GM19023 (cell line): ENCODE results near the gene ZNF574.

Experiments
- ATAC-seq: cut with Tn5 transposase; IDR thresholded peaks from one replicate; pipeline ENCODE4 v1.9.1; 2021; ENCODE audit warnings: mild to moderate bottlenecking, moderate library complexity; ENCODE audit not compliant: unreplicated experiment

ZNF574 gene

DNA sequence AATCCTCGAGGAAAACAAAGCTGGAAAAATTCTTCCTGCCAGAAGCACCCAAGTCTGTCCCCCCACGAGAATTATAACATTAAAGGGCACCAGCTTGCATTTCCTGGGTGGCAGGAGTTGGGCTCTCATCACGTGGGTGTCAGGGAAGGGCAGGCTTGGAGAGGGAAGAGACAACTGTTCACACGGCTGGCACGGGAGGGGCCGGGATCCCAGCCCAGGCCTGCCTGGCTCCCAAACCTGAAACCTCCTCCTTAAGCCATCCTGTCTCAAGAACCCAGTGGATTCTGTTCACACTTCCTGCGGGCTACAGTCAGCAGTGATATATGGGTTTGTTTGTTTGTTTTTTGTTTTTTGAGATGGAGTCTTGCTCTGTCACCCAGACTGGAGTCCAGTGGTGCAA, 18.1 kb upstream of the ZNF574 start:
- ATAC-seq: no peak

DNA sequence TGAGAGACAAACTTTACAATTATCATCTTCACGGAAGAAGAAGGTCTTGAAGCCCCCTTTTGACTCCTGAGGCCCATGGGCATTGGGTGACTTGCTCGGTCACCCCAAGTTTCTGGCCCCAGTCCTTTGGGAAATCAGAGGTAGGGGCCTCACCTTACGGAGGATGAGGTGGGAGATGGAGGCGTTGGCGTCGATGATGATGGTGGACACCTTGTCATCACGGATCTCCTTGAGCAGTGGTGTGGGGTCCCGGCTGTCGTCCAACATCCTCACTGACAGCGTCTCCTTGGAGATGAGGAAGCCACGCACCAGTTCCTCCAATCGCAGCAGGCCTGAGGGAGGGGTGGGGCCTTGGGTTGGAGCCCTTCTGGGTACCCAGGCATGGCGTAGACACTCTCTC, 16.8 kb upstream of the ZNF574 start:
- no peak for ATAC-seq

DNA sequence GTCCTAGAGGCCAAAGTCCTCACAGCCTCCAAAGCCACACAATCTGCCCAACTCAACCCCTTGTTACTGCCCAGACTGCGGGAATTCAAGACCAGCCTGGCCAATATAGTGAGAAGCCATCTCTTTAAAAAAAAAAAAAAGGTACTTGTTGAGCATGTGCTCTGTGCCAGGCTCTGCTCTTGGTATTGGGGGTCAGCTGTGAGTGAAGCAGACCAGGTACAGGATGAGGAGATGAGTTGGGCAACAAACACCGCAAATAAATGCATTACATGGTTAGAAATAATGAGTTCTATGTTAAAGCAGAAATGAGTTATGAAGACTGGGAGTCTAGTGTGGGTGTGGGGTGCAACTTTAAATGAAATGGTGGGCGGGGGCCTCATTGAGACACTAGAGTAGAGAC, 15.8 kb upstream of the ZNF574 start:
- no peak for ATAC-seq

DNA sequence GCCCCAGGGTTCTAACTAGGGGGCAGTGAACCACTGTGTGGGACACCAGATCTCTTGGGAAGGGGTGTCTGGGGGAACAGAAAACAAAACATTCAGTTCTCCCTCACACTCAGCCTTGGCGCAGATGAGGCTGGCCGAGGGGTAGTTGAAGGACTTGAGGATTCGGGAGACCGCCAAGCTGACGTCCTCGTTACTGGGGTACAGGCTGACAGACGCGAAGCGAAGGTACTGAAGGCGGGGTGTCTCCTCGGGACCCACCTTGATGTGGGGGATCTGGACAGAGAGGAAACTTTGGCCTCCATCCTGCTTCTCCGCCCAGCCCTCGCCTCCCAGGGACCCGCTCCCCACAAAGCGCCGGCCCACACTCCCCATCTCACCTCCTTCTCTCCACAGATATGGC, 13.6 kb upstream of the ZNF574 start:
- ATAC-seq: no peak

DNA sequence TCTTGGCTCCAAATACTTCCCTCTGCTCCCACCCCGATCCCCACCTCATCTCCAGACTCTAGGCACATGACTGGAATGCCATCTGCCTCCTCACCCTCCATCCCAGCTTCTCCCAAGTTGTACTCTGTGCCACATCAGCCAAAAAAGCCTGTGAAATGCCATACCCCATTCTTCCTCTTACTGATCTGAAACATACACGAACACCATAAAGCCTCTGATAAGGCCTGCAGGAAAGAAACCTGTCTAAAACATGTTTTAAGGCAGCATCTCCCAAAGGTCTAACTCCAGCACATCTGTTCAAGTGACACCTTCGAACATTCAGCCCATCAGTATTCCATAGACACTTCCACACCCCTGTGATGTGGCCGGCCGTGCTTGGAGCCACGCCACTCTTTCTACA, 11.5 kb upstream of the ZNF574 start:
- no peak for ATAC-seq

DNA sequence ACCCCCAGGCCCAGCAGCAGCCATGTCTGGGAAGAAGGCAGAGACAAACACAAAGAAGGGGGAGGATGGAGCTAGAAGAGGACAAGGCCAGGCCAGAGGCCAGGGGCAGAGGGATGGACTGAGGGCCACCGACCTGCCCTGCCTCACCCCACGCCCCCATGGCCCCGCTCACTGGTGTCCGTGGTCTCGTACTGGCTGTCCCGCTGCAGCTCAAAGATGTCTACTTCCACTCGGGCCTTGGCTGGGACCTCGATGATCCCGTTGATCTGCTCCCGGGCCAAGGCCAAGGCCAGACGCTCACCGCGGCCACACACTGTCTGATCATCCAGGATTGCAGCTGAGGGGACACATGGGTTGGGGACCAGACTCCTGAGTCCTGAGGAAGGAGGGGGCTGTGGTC, 10.9 kb upstream of the ZNF574 start:
- no peak for ATAC-seq

DNA sequence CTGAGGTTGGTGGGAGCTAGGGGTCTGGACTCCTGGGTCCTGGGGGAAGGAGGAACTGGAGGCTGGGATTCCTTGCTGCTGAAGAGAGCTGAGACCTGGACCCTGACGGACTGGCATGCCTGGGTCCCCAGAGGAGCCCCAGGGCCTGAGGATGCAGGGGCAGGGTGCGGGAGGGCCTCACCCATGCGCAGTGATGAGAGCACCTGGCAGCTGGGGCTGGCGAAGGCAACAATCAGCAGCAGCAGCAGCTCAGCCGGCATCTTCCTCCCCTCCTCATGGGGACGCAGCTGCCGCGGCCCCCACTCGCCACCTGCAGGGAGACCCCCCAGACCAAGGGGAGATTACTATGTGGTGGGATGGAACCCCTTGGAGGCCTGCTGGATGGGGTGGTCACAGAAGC, 10.5 kb upstream of the ZNF574 start:
- ATAC-seq: no peak

DNA sequence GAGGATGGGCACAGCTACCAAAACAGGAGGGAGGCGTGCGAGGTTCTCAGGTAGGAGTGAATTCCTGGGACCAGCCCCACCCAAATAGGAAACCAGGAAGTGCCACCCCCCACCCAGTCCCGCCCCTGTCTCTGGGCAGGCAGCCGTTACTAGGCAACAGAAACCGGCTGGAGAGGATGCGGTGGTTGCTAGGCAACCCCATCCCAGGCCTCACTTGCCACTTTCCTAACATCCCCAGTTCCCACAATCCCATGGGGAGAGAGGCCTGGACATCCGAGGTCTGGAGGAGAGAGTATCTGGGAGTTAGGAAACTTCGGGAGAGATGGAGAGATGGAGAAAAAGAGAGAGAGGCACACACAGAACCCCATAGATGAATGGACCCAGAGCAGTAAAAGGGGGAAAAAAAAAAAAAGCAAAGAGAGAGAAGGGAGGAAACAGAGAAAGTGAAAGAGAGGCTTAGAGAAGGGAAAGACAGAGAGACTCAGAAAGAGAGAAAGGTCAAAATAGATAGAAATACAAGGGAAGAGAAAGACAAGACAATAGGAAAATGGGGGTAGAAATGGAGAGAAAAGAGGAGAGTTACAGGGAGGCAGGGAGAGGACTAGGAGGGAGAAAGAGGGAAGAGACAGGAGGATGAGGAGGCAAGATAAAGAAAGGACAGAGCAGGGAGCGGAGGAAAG, 9.8 kb upstream of the ZNF574 start:
- no peak for ATAC-seq

DNA sequence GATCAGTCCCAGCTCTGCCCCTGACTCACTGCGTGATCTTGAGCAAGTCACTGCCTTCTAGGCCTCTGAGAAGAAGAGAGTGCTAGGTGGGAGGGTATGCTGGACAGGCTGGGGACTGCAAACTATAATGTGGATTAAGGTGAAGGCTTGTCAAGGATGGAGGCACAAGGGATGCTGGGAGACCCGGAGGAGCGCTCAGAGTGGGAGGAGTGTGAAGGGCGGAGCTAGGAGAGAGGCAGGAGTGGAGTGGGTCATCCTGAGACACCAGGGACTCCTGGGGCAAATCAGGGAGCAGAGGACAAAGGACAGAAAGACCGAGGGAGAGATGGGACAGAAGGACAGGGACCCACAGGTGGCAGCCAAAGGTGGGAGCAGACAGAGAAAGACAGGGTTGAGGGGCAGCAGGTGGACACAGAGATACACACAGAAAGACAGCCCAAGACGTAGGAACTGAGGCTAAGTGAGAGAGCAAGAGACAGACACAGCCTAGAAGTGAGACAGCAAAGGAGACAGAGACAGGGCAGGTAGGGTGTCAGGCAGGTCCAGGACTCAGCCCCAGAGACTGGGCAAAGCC, 8.6 kb upstream of the ZNF574 start:
- ATAC-seq: no peak

DNA sequence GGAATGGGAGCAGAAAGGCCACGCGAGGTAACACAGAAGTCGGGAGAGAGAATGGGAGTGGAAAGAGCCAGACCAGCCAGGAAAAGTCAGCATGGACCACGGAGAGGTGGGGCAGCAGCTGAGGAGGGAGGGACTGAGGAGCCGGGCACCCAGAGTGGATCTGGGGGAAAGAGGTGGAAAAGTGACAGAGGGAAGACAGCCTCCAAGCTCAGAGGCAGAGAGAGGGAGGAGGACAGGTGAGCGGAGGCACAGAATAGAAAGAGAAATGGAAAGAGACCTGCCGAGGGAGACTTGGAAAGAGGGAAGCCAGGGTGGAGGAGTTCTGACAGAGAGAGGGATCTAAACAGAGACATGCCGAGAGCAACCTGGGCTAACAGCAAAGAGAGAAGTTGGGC, 7.6 kb upstream of the ZNF574 start:
- ATAC-seq: no peak

DNA sequence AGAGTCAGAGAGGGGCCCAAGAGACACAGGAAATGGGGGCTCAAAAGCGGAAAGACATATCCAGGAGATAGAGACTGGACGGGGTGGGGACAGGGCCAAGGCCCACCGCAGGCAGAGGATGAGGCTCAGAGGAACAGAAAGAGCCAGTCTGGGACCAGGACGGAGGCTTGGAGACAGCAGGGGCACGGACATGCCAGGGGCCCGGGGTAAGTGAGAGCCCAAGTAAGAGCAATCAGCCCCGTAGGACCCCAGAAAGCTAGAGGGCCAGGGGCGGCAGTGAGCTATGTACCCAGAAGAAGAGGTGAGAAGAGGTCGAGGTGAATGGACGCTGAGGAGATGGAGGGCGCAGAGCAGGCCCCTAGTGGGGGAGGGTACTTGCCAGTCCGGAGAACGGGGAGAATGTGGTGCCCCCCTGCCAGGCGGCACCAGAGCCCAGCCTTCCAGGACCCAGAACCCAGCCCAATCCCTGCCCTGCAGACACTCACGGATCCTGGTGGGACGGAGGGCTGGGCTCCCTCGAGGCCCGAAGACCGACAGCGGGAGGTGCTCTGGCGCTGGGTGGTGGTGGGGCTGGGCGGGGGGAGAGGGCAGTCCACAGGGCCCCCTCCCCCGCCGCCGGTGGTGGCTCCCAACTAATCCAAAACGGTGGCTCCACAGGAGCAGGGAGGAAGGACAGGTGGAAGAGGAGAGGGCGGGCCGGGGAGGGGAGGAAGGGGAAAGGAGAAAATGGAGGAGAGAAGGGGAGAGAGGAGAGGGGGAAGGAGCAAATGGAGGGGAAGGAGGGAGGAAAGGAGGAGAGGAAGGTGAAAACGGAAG, 7.0 kb upstream of the ZNF574 start:
- no peak for ATAC-seq

DNA sequence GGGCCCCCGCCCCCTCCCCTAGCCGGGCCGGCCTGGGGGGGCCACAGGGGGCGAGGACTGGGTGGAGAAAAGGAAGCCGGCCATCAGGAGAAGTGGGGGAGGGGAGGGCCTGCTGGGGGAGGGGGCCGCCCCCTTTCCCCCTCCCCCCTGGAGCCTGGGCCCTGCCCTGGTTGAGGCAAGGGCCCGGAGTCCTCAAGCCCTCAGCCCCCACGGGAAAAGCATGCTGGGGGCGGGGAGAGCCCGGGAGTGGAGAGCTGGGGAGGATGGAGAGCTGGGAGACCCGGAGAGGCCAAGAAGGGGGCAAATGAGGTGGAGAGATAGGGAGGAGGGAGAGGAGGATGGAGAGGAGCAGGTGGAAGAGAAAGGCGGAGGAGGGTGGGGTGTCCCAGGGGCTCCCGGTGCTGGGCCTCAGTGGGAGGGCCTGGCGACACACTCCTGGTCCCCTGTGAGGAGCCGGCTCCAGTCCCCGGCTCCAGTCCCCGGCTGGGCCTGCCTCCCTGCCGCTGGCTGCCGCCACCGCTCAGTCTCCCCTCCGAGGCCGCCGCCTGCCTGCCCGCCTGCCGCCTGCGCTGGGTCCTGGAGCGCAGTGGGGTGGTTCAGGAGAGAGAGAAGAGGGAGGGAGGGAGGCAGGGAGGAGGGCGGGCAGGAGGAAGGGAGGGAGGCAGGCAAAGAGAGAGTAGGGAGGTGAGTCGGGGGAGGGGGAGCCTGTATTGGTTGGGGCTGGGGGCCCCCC, 6.2 kb upstream of the ZNF574 start, which contains the start of gene GRIK5:
Gene GRIK5, minus strand, starts transcription at position 588 of the 733 bp plus-strand sequence. CDS start 4,436 bp downstream, outside the sequence.
- ATAC-seq: no peak

DNA sequence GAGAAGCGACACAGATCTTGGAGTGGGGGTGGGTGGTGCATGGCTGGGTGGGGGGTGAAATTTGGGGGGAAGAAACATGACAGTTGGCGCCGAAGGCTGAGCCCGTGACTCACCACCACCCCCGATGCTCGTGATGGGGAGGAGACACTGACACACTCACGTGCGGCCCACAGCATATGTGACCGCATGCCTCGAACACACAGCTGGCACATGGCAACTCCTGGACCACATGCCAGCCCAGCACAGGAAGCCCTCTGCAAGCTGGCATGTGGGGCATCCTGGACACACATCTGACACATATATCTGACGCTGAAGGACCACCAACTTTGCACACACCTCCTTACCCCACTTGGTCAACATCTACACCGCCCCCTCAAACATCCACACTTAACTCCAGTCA, 4.7 kb upstream of the ZNF574 start:
- ATAC-seq: no peak

DNA sequence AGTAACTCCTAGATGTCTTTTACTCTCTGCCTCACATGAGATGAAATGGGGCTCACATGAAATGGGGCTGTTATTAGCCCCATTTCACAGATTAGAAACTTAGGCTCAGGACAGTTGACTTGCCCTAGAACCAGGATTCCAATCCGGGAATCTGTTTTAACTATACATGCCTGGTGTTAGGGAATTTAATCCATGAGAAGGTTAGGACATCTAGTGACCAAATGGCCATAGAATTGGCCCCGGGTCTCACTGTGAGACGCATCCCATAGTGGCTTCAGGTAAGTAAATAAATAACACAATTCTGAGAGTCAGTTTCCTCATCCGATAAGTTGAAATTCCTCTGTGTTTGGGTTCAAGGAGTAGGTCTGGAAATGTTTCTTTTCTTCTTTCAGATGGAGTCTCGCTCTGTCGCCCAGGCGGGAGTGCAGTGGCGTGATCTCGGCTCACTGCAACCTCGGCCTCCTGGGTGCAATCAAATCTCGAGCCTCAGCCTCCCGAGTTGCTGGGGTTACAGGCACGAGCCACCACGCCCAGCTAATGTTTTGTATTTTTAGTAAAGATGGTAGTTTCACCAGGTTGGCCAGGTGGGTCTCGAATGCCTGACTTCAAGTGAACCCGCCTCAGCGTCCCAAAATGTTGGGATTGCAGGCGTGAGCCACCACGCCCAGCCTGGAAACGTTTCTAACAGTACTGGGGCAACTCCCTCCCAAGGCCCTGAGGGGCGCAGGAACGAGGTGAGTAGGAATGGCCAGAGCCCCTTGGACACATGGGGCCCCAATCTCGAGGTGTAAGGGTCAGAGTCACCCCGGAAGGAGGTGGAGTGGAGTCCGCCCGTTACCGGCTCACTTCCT, 1.2 kb upstream of the ZNF574 start:
- no peak for ATAC-seq

DNA sequence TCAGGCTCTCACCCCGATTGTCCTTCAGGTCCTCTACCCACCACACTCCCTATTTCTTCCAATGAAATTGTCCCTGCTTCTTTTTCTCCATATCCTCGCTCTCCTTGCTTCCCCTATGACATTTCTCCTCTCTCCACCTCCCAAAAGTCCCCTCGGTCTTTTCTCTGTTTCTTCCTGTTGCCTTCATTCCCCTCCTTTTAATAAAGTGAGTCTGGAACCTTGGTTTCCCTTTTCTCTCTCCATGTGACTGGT, 676 bp upstream of the ZNF574 start:
- ATAC-seq: no peak

DNA sequence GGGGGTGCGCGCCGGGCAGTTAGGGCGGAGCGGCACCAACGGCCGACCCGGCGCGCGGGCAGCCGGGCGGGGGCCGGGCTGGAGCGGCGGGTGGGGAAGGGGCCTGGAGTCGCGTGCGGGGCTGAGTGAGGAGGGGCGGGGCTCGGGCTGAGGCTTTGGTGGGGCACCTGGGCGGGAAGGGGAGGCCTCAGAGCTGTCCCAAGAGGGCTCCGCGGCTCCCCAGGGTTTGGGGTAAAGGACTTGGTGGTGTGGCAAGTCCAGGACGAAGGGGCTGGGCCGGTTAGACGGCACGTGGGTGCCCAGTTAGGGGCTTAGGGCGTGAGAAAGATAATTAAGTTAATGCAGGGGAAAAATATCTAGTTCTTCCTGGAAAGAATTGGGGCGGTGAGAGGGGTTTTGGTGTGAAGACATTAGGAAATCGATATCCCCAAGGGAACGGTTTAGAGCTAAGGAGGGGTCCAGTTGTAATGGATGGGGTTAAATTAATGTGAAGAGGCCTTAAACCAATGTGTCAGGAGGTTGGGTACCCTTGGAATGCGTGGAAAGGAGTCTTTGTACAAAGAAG, 496 bp downstream of the ZNF574 start:
- ATAC-seq: no peak

DNA sequence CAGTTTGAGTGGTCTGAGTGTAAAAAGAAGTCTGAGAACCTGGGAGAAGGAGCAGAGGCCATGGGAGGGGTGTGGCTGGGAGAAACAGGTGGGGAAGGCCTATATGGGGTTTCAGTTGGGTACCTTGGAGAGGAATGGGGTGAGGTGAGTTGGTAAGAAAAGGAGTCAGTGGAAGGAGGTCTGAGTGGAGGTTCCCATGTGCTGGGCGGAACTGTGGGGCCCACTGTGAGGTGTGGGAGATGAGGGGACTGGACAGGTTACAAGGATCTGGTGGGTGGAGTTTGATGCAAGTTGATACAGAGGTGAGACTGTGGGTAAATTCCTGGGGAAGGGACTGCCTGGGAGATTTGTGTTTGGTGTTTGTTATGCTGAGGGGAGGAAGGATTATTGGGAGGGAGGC, 2.1 kb downstream of the ZNF574 start:
- ATAC-seq: no peak

DNA sequence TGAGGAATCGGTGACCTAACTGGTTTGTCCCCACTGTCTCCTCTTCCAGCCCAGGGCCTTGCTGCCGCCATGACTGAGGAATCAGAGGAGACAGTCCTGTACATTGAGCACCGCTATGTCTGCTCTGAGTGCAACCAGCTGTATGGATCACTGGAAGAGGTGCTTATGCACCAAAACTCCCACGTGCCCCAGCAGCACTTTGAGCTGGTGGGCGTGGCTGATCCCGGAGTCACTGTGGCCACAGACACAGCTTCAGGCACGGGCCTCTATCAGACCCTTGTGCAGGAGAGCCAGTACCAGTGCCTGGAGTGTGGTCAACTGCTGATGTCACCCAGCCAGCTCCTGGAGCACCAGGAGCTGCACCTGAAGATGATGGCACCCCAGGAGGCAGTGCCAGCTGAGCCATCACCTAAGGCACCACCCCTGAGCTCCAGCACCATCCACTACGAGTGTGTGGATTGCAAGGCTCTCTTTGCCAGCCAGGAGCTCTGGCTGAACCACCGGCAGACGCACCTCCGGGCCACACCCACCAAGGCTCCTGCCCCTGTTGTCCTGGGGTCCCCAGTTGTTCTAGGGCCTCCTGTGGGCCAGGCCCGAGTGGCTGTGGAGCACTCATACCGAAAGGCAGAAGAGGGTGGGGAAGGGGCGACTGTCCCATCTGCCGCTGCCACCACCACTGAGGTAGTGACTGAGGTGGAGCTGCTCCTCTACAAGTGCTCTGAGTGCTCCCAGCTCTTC, 2.7 kb downstream of the ZNF574 start:
- ATAC-seq: no peak

DNA sequence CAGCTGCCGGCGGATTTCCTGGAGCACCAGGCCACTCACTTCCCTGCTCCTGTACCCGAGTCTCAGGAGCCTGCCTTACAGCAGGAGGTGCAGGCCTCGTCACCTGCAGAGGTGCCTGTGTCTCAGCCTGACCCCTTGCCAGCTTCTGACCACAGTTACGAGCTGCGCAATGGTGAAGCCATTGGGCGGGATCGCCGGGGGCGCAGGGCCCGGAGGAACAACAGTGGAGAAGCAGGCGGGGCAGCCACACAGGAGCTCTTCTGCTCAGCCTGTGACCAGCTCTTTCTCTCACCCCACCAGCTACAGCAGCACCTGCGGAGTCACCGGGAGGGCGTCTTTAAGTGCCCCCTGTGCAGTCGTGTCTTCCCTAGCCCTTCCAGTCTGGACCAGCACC, 3.3 kb downstream of the ZNF574 start:
- ATAC-seq: no peak
